Measurements from ENCODE around the gene KIN. TPM values are rescaled to one million over a fixed set of nuclear protein-coding genes. Genes with fewer than 3 reads are reported as not detected.
A peak's percentile ranks its signal among the peaks of the same experiment; 100 is the strongest.

KIN gene
- total and polyA plus RNA-seq, 2 experiments from 2014 or later, result 7.3 to 7.4 TPM

GRCh38 chr10:7767209-7767608 lies 20.6 kb downstream of the KIN start:
- Histone ChIP-seq H3K4me1 (ENCODE audit: low read depth) (no peaks in the 10 kb centered on the region), H3K9me3 (ENCODE audit: low read depth) (no peaks in the 10 kb centered on the region), H3K27me3 (no peaks in the 10 kb centered on the region), H3K4me3 (no peak overlapping the region), H3K27ac (no peak overlapping the region), H3K36me3 (peaks cover 54% of the 10 kb centered on the region)
- DNase-seq (ENCODE audit: low read depth in 1 of 2, low spot score in 1 of 2), result peak in 1 of 2 donors; percentile 70
- TF ChIP-seq CTCF (IDR thresholded peaks at IDR 0.05; ENCODE audit: low read depth, low read length), result no peak

GRCh38 chr10:7766241-7766640 lies 21.6 kb downstream of the KIN start:
- no peaks in the 10 kb centered on the region for H3K27me3 ChIP-seq
- DNase-seq (ENCODE audit: low read depth in 1 of 2, low spot score in 1 of 2), result no peak
- H3K9me3 ChIP-seq (ENCODE audit: low read depth), result no peaks in the 10 kb centered on the region
- H3K27ac ChIP-seq, result no peak overlapping the region
- H3K4me1 ChIP-seq (ENCODE audit: low read depth), result no peaks in the 10 kb centered on the region
- H3K36me3 ChIP-seq, result peaks cover 62% of the 10 kb centered on the region
- TF ChIP-seq CTCF (IDR thresholded peaks at IDR 0.05; ENCODE audit: low read depth, low read length), result no peak
- no peak overlapping the region for H3K4me3 ChIP-seq

- H3K27ac ChIP-seq, result no peak overlapping the region
- peaks cover 78% of the 10 kb centered on the region for H3K36me3 ChIP-seq
- no peak overlapping the region for H3K4me3 ChIP-seq
- DNase-seq (ENCODE audit: low read depth in 1 of 2, low spot score in 1 of 2), result peak in 1 of 2 donors; percentile 68
- no peaks in the 10 kb centered on the region for H3K27me3 ChIP-seq
- no peaks in the 10 kb centered on the region for H3K9me3 ChIP-seq (ENCODE audit: low read depth)
- TF ChIP-seq CTCF (IDR thresholded peaks at IDR 0.05; ENCODE audit: low read depth, low read length), result no peak
- no peaks in the 10 kb centered on the region for H3K4me1 ChIP-seq (ENCODE audit: low read depth)
Measured at GRCh38 chr10:7763929-7764328, 23.9 kb downstream of the KIN start.

GRCh38 chr10:7756360-7756992 lies 31.3 kb downstream of the KIN start:
- Histone ChIP-seq H3K36me3 (peaks cover 67% of the 10 kb centered on the region), H3K9me3 (ENCODE audit: low read depth) (no peaks in the 10 kb centered on the region), H3K27ac (no peak overlapping the region), H3K27me3 (no peaks in the 10 kb centered on the region), H3K4me1 (ENCODE audit: low read depth) (no peaks in the 10 kb centered on the region), H3K4me3 (no peak overlapping the region)
- peak in 1 of 2 donors; percentile 48 for DNase-seq (ENCODE audit: low read depth in 1 of 2, low spot score in 1 of 2)
- TF ChIP-seq CTCF (IDR thresholded peaks at IDR 0.05; ENCODE audit: low read depth, low read length), result peak; percentile 66

- peaks cover 54% of the 10 kb centered on the region for H3K36me3 ChIP-seq
- H3K27ac ChIP-seq, result no peak overlapping the region
- DNase-seq (ENCODE audit: low read depth in 1 of 2, low spot score in 1 of 2), result no peak
- no peaks in the 10 kb centered on the region for H3K9me3 ChIP-seq (ENCODE audit: low read depth)
- no peak overlapping the region for H3K4me3 ChIP-seq
- H3K4me1 ChIP-seq (ENCODE audit: low read depth), result no peaks in the 10 kb centered on the region
- no peaks in the 10 kb centered on the region for H3K27me3 ChIP-seq
- TF ChIP-seq CTCF (IDR thresholded peaks at IDR 0.05; ENCODE audit: low read depth, low read length), result no peak
Measured at GRCh38 chr10:7755103-7755502, 32.7 kb downstream of the KIN start.
